Choroid plexus epithelial cell (primary cell): ENCODE measurements around the gene COMTD1.

Experiments used
- DNase-seq: peaks from one replicate; pipeline ENCODE4 v3.0.0-alpha.2; 2010; ENCODE audit warnings: low read depth
- H3K4me3 ChIP-seq: 2 replicates; pipeline ENCODE4 v1.5.1; 2011; ENCODE audit warnings: low read depth, mild to moderate bottlenecking, control low read depth, low read length, moderate library complexity
- TF ChIP-seq, protein P1 (sequence below): conservative IDR thresholded peaks from 2 replicates; pipeline ENCODE4 v1.5.1; 2011; ENCODE audit warnings: low read depth, mild to moderate bottlenecking, control low read depth, inconsistent platforms, low read length, moderate library complexity

Gene COMTD1

DNA sequence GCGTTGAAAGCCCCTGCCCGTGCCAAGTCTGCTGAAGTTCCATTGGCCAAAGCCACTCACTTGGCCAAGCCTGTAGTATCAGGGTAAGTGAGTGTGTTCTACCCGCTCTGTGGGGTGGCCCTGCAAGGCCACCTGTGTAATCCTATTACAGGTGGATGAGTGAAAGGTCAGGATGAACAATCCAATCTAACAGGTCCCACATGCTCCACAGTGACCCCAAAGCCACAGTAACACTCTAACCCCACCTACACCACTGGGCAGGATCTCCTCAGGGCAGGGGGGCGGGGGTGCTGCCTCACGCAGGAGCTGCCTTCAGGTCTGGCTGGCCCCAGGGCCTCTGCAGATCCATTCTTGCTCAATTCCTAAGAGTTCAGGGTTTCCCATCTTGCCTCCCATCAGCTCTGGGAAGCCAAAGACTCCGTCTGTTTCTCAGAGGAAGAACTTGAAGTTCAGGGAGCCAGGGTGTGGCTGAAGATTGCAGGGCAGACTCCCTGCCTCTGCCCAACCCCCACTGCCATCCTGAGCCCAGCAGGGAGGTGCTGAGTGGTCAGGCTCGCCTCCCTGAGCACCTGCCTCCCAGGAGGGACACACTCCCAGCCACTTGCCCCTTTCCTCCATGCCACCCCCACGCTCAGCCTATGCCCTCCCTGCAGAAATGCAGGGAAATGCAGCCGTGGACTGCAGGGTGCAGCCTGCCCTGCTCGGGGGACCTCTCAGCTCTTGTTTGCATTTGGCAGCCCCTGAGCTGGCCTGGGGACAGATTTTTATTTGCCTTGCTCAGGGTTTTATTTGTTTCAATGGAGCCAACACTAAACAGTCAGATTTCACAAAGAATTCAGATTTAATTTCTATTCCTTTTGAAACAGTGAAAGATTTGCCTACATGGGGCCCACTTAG, 9.8 kb upstream of the COMTD1 start:
- TF ChIP-seq, protein P1, sequence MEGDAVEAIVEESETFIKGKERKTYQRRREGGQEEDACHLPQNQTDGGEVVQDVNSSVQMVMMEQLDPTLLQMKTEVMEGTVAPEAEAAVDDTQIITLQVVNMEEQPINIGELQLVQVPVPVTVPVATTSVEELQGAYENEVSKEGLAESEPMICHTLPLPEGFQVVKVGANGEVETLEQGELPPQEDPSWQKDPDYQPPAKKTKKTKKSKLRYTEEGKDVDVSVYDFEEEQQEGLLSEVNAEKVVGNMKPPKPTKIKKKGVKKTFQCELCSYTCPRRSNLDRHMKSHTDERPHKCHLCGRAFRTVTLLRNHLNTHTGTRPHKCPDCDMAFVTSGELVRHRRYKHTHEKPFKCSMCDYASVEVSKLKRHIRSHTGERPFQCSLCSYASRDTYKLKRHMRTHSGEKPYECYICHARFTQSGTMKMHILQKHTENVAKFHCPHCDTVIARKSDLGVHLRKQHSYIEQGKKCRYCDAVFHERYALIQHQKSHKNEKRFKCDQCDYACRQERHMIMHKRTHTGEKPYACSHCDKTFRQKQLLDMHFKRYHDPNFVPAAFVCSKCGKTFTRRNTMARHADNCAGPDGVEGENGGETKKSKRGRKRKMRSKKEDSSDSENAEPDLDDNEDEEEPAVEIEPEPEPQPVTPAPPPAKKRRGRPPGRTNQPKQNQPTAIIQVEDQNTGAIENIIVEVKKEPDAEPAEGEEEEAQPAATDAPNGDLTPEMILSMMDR, result no peak
- no peak overlapping the region for H3K4me3 ChIP-seq
- DNase-seq, result no peak

- DNase-seq, result no peak
- TF ChIP-seq, protein P1, result no peak
- no peak overlapping the region for H3K4me3 ChIP-seq
Measured at GRCh38 chr10:75244487-75245353, 9.0 kb upstream of the COMTD1 start.

- TF ChIP-seq, protein P1, result no peak
- no peak for DNase-seq
- no peak overlapping the region for H3K4me3 ChIP-seq
Measured at GRCh38 chr10:75243426-75243825, 7.7 kb upstream of the COMTD1 start.

GRCh38 chr10:75240329-75241076, 4.7 kb upstream of the COMTD1 start:
- no peak overlapping the region for H3K4me3 ChIP-seq
- TF ChIP-seq, protein P1, result no peak
- DNase-seq, result no peak

DNA sequence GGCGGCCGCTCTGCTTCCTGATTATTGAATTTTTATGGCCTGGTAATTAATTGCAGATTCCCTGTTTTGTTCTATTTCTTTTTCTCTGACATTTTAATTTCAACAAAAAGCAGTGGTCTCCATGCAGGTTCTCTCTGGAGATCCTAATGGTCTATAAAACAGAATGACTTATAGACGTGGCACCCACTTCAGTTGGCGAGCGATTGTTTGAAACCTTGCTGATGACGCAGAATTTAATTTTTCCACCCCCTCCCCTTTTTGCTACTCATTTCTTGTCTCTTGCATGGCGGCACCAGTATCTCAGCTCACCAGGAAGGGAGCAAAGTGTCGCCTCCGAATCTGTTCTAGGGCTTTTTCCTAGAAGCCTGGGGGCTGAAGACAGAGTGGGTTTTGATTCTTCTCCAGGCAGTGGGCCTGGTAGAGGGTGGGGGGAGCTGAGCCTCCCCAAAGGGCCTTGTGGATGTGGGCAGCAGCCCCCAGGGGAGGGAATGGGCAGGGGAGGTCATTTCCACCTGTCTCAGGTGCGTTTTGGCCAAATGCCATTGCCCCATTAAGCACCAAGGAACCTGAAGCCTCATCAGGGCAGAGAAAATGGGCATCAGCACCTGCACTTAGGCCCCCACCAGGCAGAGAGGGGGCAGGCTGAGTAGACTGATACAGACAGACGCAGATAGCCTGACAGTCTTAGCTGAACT, 3.5 kb upstream of the COMTD1 start:
- TF ChIP-seq, protein P1, result no peak
- no peak for DNase-seq
- H3K4me3 ChIP-seq, result no peak overlapping the region
